OCI-LY1 (cell line): ENCODE measurements around the gene GNAO1.

Source experiments
- CTCF ChIP-seq: fragments of 200-600 bp; sonication (generic), shearing (Covaris generic); IDR thresholded peaks from 2 replicates; pipeline ENCODE4 v1.5.1; 2017; ENCODE audit warnings: mild to moderate bottlenecking, antibody characterized with exemption, low read length, moderate library complexity, mixed read lengths
- EZH2 ChIP-seq: fragments of 200-600 bp; sonication (generic), shearing (Covaris generic); IDR thresholded peaks from 2 replicates; pipeline ENCODE4 v1.8.0; 2017; ENCODE audit warnings: borderline replicate concordance, mixed run types, mild to moderate bottlenecking, antibody characterized with exemption, low read length, moderate library complexity, mixed read lengths

DNA sequence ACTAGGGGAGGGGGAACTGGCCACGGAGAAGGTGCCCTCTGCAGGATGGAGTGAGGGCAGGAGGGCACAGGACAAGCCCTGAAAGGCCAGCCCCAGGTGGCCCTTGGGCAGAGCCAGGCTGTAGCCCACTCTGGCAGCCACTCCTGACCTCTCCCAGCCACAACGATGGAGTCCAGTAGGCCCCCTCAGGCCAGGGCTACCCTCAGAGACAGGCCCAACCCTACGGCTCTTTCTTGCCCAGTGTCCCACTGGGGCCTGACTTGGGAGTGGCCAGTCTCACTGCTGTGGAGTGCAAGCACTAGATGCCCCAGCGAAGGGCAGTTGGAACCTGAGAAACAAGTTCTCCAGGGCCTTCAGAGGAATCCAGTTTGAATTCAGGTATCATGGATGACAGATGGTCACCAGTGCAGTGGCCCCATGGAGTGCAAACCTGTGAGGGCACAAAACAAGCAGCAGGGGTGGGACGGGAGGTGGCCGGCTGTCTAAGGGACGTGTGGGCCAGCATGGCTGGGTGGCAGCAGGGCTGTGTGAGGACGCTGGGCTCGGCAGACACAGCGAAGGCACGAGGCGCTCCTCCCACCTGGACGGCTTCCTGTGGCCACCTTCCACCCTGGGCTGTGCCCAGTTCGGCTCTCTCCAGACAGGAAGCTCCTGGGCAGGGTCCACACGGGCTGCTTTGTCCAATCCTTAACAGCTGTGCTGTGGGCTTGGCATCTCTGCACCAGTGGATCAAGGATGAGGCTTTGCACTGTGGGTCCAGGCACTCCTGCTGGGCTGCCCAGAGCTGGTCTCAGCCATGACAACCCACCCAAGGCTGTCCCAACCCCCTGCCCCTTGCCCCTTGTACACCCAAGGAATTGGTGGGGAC is 162.0 kb downstream of the GNAO1 start:
- TF ChIP-seq CTCF (no peak), EZH2 (no peak)
